Stimulated activated naive CD8-positive, alpha-beta T cell treated with anti-CD3 and anti-CD28 coated beads, Interleukin-15, amount 100 ng/mL, for 72 hours (primary cell): ENCODE results near the gene MARK1.

Source experiments
- ATAC-seq: fragments of 150-1000 bp; cut with Tn5 transposase; 2 replicates; pipeline ENCODE4 v1.10.0; 2021; ENCODE audit warnings: mild to moderate bottlenecking, moderate library complexity
- DNase-seq, 2 donors: peaks; one replicate each; pipeline ENCODE4 v3.0.0; 2021 to 2022
- H3K27ac Mint-ChIP-seq, 2 donors: one replicate each; pipeline ENCODE4 v1.8.0; 2022; ENCODE audit warnings: mild to moderate bottlenecking in 2 of 2, mixed read lengths in 2 of 2, moderate library complexity in 2 of 2
- H3K27me3 Mint-ChIP-seq: one replicate; pipeline ENCODE4 v1.8.0; 2022; ENCODE audit warnings: mixed read lengths
- H3K4me1 Mint-ChIP-seq: one replicate; pipeline ENCODE4 v1.8.0; 2022; ENCODE audit warnings: mild to moderate bottlenecking, mixed read lengths
- H3K4me3 Mint-ChIP-seq, 2 donors: one replicate each; pipeline ENCODE4 v1.8.0; 2022; ENCODE audit warnings: mild to moderate bottlenecking in 2 of 2, mixed read lengths in 2 of 2, moderate library complexity in 1 of 2
- H3K9me3 Mint-ChIP-seq, 2 donors: one replicate each; pipeline ENCODE4 v1.8.0; 2022; ENCODE audit warnings: mixed read lengths in 2 of 2

MARK1 gene

DNA sequence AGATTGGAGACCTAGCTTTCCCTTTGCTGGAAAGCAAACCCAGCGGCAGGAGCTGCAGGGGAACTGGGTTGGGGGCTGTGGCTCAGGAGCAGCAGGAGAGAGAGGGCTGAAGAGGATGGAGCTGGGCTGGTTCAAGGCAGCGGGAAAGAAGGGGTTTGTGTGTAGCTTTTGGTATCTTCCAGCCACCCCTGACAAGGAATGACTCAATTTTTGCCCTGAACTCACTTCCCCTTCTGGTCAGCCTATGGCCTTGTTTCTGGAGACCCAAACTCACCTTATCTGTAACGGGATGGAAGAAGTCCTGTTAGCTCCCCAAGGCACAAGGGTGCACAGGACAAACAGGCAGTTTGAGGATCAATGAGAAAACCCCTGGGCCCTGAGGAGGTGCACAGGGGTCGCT lies 175.4 kb downstream of the MARK1 start:
- no peak overlapping the region for H3K4me3 Mint-ChIP-seq
- ATAC-seq (no peak), DNase-seq (no peak)
- H3K9me3 Mint-ChIP-seq = no peaks in the 10 kb centered on the region
- peaks cover 6% of the 10 kb centered on the region for H3K4me1 Mint-ChIP-seq
- H3K27me3 Mint-ChIP-seq = peaks cover 20% of the 10 kb centered on the region
- H3K27ac Mint-ChIP-seq = peak overlapping the region in 1 of 2 donors; percentile 79

- ATAC-seq = no peak
- peaks cover 12% of the 10 kb centered on the region for H3K4me1 Mint-ChIP-seq
- H3K4me3 Mint-ChIP-seq = no peak overlapping the region
- H3K9me3 Mint-ChIP-seq = no peaks in the 10 kb centered on the region
- no peak for DNase-seq
- peaks cover 20% of the 10 kb centered on the region for H3K27me3 Mint-ChIP-seq
- no peak overlapping the region for H3K27ac Mint-ChIP-seq
Measured at GRCh38 chr1:220705782-220706181, 177.8 kb downstream of the MARK1 start.

- no peak for ATAC-seq
- Mint-ChIP-seq H3K9me3 (no peaks in the 10 kb centered on the region), H3K4me1 (peaks cover 12% of the 10 kb centered on the region), H3K4me3 (no peak overlapping the region), H3K27ac (peak overlapping the region in 1 of 2 donors; percentile 55), H3K27me3 (peaks cover 20% of the 10 kb centered on the region)
- DNase-seq = no peak
Measured at GRCh38 chr1:220706480-220706879, 178.5 kb downstream of the MARK1 start.

DNA sequence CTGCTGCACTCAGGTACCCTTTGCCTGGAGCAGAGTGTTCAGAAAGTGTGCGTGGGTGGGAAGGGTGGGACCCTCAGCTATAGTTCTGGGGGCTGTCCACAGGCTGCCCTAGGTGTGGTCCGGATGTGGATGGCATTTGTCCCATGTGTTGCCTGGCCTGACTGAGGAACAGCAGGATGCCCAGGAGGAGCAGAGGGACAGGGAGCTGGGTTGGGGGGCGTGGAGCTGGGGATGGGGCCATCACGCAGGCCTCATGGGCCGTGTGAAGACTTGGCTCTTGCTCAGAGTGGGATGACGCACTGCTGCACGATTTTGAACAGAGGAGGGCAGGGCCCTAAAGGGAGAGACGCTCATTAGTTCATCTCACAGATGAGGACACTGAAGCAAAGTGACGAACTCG lies 179.2 kb downstream of the MARK1 start:
- no peak overlapping the region for H3K27ac Mint-ChIP-seq
- H3K4me1 Mint-ChIP-seq = peaks cover 9% of the 10 kb centered on the region
- DNase-seq (no peak), ATAC-seq (no peak)
- H3K9me3 Mint-ChIP-seq = no peaks in the 10 kb centered on the region
- peaks cover 18% of the 10 kb centered on the region for H3K27me3 Mint-ChIP-seq
- no peak overlapping the region for H3K4me3 Mint-ChIP-seq

DNA sequence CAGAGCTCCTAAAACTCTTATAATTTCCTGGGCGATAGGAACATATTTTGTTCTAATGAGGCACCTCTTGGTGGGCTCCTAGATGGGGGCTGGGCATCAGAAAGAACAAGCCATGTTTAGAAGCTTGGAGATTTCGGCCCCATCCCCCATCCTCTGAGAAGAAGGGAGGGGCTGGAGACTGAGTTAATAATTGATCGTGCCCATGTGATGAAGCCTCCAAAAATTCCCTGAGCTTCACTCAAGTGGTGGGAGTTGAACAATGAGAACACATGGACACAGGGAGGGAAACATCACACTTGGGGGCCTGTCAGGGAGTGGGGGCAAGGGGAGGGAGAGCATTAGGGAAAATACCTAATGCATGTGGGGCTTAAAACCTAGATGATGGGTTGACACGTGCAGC lies 180.3 kb downstream of the MARK1 start:
- no peak for ATAC-seq
- H3K4me1 Mint-ChIP-seq = peaks cover 6% of the 10 kb centered on the region
- no peak overlapping the region for H3K27ac Mint-ChIP-seq
- no peak for DNase-seq
- no peak overlapping the region for H3K4me3 Mint-ChIP-seq
- H3K9me3 Mint-ChIP-seq = no peaks in the 10 kb centered on the region
- peaks cover 7% of the 10 kb centered on the region for H3K27me3 Mint-ChIP-seq

DNA sequence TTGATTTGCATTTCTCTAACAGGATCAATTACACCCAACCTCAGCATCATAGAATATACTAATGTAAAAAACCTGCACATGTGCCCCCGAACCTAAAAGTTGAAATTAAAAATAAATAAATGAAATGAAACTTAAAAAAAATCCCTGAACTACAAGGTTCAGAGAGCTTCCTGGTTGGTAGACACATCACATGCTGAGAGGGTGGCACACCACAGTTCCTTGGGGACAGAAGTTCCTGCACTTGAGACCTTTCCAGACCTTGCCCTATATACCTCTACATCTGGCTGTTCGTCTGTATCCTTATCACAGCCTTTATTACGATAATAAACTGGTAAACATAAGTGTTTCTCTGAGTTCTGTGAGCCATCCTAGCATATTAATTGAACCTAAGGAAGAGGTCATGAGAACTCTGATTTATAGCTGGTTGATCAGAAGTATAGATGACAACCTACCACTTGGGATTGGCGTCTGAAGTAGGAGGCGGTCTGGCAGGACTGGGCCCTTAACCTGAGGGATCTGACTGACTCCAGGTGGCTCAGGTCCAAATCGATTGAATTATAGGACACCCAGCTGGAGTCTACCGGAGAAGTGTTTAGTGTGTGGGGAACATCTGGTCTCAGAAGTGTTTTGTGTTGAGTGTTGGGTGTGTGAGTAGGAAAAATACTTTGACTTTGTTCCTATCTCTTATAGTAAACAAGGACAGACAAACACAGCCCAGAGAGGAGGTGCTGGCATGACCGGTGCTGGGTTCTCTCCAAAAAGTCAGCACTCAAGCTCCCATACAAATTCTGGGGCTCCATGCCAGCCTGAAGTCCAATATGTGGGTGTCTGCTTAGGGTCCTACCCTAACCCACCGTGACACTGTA lies 181.2 kb downstream of the MARK1 start:
- Mint-ChIP-seq H3K4me3 (no peak overlapping the region), H3K27ac (no peak overlapping the region), H3K27me3 (no peaks in the 10 kb centered on the region), H3K9me3 (no peaks in the 10 kb centered on the region), H3K4me1 (peaks cover 6% of the 10 kb centered on the region)
- no peak for DNase-seq
- no peak for ATAC-seq

DNA sequence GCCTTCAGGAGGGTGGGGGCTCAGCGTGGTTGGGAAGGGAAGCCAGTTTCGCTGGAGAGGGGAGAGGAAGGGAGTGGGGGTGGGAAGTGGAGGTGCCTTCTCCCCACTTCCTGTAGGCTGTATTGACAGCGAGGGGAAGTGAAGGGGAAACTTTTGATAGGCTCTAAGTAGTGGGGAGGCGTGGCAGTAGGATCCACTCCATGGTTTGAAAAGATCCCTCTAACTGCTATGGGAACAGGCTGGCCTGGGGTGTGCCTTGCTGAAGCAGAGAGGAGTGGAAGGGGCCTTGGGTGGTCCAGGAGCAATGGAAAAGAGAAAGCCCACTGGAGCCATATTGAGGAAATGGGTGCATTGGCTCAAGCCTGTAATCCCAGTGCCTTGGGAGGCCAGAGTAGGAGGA lies 182.4 kb downstream of the MARK1 start:
- H3K4me1 Mint-ChIP-seq = peaks cover 6% of the 10 kb centered on the region
- no peak overlapping the region for H3K27ac Mint-ChIP-seq
- no peak overlapping the region for H3K4me3 Mint-ChIP-seq
- H3K9me3 Mint-ChIP-seq = peaks cover 2 to 8% of the 10 kb centered on the region in 2 donors
- no peak for DNase-seq
- ATAC-seq = no peak
- no peaks in the 10 kb centered on the region for H3K27me3 Mint-ChIP-seq

- H3K4me1 Mint-ChIP-seq = peaks cover 6% of the 10 kb centered on the region
- DNase-seq (no peak), ATAC-seq (no peak)
- peaks cover 9% of the 10 kb centered on the region in 2 donors for H3K9me3 Mint-ChIP-seq
- no peak overlapping the region for H3K4me3 Mint-ChIP-seq
- no peak overlapping the region for H3K27ac Mint-ChIP-seq
- no peaks in the 10 kb centered on the region for H3K27me3 Mint-ChIP-seq
Measured at GRCh38 chr1:220711056-220711809, 183.3 kb downstream of the MARK1 start.
